ENCODE results near the gene ANKRD53.
A peak's percentile ranks its signal among the peaks of the same experiment; 100 is the strongest.

Gene ANKRD53

GRCh38 chr2:70978341-70979179, at the start of gene ANKRD53:
Gene ANKRD53, plus strand, starts transcription at chr2:70978630. Its CDS starts 16 bp downstream, at chr2:70978646.
- DNase-seq (ENCODE audit: low read depth, low spot score): no peak

GRCh38 chr2:70930371-70931329, 47.8 kb upstream of the ANKRD53 start:
- DNase-seq (ENCODE audit: low read depth, low spot score): no peak

DNA sequence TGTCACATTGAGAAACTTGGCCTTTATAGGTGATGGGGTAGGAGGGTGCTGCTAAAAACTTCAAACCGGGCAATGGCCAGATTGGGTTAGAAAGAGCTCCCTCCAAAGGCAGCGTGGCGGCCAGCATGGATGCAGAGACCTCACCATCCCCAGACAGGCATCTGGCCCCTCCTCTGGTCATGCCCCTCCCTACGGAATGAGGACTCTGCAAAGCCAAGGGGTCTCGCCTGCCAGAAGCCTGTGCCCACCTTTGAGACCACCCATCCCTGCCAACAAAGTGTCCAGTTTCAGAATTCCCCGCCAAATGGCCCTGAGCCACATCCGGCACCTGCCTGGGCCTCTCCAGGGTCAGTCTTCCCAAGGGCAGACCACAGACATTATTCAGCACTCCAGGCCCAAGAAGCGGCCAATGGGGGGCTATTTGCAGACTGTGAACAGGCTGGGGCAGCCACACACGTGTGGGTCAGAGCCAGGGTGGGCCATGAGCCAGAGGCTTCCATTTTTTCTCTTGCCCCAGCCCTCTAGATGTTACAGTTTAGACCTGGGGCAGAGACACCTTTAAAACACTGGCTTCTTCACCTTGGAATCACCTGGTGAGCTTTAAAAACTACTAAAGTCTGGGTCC, 46.9 kb upstream of the ANKRD53 start:
- no peak for DNase-seq (ENCODE audit: low read depth, low spot score)

DNA sequence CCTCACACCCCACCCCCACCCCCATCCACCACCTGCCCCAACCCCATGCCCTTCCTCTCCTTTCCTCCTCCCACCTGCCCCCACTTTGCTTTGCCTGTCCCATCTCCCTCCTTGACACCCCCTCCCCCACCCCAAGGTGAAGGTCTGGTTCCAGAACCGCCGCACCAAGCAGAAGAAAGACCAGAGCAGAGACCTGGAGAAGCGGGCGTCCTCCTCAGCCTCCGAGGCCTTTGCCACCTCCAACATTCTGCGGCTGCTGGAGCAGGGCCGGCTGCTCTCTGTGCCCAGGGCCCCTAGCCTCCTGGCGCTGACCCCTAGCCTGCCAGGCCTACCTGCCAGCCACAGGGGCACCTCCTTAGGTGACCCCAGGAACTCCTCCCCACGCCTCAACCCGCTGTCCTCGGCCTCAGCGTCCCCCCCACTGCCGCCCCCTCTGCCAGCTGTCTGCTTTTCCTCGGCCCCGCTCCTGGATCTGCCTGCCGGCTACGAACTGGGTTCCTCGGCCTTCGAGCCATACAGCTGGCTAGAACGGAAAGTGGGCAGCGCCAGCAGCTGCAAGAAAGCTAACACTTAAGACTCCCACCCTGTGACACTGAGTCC, 45.7 kb upstream of the ANKRD53 start:
- DNase-seq (ENCODE audit: low read depth, low spot score): no peak

DNA sequence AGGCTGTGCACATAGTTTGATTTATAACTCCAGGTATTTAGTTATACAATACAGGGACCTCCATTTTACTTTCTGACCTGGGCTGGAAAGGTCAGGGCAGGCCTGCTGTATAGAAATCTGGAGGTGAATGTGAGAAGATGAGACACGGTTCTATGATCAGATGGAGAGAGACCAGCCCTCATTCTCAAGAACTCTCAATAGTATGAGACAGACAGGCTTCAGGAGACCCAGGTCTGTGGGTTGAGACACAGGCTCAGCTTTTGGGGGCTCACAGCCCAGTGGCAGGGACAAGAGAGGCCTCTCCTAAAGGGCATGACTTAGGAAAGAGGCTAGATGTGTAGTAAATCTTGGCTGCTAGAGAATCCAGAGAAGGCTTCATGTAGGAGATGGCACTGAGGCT, 43.4 kb upstream of the ANKRD53 start:
- DNase-seq (ENCODE audit: low read depth, low spot score): no peak

DNA sequence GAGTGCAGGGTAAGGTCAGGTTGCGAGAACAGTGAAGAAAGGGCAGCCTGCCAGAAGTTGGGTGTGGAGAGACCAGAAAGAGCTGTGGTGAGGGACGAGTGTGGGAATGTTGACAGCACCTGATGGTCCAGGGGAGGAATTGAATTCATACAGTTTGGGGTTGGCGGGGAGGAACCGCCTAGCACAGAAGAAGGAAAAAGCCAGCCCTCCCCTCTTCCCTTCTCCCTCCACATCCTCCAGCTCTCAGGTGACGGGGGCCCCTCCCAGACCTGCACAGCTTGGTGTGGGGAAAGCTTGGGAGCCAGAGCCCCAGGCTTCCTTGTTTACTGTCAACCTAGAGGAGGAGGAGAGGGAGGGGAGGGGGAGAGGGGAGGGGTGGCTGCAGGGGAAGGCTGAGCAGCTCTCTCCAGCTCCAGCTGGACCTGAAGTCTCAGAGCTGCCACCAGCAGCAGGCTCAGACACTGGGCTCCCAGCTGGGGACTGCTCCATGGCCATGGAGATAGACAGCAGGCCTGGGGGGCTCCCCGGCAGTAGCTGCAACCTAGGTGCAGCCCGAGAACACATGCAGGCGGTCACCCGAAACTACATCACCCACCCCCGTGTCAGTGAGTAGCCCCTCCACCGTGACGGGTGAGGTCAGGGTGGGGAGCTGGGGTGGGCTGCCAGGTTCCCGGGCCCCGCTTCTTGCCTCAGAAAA, 42.8 kb upstream of the ANKRD53 start, which contains the start of gene ATP6V1B1:
Gene ATP6V1B1, plus strand, starts transcription at position 433 of the 697 bp plus-strand sequence. Its CDS starts 55 bp downstream, at position 488.
- DNase-seq (ENCODE audit: low read depth, low spot score): no peak

- DNase-seq (ENCODE audit: low read depth, low spot score): no peak
Observed at GRCh38 chr2:70936165-70936978, 42.1 kb upstream of the ANKRD53 start.

DNA sequence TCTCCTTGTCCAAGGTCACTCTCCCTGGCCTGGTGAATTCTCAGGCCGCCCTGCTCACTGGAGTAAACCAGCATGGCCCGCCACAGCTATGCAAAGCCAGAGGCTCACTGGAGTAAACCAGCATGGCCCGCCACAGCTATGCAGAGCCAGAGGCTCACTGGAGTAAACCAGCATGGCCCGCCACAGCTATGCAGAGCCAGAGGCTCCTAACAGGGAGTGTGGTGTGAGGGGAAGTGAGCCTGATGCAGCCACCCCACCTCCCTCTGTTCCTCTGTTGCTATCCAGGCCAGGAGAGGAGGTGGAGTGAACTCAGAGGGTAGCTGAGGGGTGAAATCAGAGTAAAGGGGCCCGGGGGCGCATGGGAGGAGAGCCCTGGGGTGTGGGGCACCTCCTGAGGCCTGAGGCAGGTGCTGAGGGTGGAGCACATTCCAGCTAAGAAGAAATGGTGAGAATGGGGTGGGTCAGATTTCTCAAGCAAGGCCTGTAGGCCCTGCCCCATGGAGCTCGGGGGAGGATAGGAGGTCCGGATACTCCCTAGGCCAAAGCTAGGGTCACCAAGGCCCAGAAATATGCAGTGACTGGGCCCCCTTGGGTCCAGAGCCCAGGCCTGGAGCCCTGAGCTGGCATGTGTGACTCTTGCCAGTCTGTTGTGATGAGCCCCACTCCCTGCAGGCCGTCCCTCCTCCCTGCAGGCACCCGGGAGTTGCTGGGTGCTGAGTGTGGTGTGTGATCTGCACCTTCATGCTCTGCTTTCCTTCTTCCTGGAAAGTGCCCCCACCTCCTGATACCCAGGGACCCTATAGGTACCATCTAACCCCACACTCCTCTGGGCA, 41.2 kb upstream of the ANKRD53 start:
- DNase-seq (ENCODE audit: low read depth, low spot score): no peak

DNA sequence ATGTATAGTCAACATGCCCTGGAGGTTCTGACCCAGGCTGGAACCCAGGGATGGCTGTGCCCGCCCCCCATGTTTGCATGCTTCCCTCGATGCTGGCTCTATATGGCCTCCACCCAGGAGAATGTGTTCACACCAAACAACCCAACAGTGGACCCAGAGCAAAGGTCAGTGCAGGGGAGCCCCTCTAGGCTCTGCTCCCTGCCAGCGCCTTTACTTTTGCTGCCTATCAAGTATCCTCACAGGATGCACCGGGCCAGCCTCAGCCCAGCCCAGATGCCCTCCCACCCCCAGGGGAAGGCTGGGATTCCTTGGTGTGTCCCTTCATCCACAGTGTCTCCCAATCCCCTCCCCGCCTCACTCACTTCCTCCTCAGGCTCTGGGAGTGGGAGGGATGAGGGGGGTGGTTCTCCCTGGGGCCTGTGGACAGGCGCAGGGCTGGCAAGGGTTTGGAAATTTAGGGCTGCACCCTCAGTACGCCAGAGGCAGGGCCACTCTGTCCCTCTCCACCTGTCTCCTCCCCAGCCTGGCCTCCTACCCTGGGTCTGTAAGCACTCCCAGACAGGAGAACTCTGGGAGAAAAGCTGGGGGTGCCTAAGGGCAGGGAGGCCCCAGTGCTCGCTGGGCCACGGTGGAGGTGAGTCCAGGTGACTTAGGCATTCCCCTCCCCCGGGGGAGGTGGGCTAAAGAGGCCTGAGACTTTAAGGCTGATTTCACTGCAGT, 40.4 kb upstream of the ANKRD53 start:
- DNase-seq (ENCODE audit: low read depth, low spot score): no peak

DNA sequence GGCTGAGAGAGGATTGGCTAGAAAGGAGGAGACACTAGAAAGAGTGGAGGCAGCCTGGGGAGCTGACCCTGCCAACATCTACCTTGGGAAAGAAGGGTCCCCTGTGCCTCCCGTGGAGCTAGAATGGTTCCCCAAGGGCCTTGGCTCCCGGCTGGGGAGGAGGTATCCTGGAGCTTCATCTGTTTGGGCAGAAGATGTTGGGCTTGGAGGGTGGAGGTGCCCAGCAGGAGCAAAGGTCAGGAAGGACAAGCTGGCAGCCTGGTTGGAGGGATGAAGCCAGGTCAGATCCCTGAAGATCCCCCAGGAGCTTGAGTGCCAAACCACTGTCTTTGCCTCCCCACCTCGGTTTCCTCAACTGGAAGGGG, 39.9 kb upstream of the ANKRD53 start:
- no peak for DNase-seq (ENCODE audit: low read depth, low spot score)

DNA sequence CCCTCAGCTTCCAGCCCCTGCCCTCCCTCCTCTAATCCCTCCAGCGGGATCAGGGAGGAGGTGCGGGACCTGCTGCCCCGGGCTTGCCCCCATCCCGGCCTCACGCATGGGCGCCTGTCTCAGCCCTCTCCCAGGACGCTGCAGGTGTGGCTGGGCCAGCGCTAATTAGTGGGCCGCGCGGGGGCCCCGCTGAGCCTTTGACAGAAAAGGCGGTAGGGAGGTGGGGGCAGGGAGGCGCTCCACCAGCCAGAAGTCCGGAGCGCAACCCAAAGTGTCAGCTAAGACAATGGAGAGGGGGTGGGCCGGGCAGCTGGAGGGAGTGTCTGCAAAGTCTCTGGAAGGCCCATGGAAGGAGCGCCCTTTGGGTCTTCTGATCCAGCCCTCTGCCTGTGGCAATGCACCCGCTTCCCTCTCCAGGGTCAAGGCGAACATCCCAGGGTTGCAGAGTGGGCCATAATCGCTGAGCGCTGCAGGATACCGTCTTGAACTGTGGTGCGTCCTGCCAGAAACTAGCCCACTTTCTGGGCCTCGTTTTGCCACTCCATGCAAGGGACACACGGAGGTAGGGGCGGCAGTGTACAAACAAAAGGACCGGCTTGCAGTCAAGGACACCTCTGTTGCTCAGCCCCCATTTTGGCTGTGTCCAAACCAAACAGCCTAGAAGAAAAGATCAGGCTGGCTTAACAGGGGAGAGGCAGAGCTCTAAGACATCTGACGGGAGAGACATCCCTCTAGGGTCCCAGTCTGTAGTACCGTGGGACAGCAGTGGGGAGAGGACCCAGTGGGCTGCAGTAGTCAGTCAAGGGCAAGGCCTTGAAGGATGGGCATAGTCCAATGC, 39.2 kb upstream of the ANKRD53 start:
- DNase-seq (ENCODE audit: low read depth, low spot score): no peak

- no peak for DNase-seq (ENCODE audit: low read depth, low spot score)
Observed at GRCh38 chr2:70939839-70940580, 38.4 kb upstream of the ANKRD53 start.

GRCh38 chr2:70941186-70941585, 37.2 kb upstream of the ANKRD53 start:
- DNase-seq (ENCODE audit: low read depth, low spot score): no peak

GRCh38 chr2:70941701-70942100, 36.7 kb upstream of the ANKRD53 start:
- DNase-seq (ENCODE audit: low read depth, low spot score): no peak

GRCh38 chr2:70942396-70943204, 35.8 kb upstream of the ANKRD53 start:
- DNase-seq (ENCODE audit: low read depth, low spot score): peak; percentile 80

Data from brain pericyte (primary cell).